GM19372 (cell line): Measurements from ENCODE around the gene CHST6.
"Not testable (repeated sequence)": the region's sequence is repeated elsewhere in the genome, so short reads cannot be mapped to it uniquely, and the experiment has no call there.

Experiments used
- ATAC-seq: cut with Tn5 transposase; IDR thresholded peaks from one replicate; pipeline ENCODE4 v1.9.1; 2021; ENCODE audit warnings: mild to moderate bottlenecking, low read depth, moderate library complexity; ENCODE audit not compliant: unreplicated experiment

The CHST6 gene

DNA sequence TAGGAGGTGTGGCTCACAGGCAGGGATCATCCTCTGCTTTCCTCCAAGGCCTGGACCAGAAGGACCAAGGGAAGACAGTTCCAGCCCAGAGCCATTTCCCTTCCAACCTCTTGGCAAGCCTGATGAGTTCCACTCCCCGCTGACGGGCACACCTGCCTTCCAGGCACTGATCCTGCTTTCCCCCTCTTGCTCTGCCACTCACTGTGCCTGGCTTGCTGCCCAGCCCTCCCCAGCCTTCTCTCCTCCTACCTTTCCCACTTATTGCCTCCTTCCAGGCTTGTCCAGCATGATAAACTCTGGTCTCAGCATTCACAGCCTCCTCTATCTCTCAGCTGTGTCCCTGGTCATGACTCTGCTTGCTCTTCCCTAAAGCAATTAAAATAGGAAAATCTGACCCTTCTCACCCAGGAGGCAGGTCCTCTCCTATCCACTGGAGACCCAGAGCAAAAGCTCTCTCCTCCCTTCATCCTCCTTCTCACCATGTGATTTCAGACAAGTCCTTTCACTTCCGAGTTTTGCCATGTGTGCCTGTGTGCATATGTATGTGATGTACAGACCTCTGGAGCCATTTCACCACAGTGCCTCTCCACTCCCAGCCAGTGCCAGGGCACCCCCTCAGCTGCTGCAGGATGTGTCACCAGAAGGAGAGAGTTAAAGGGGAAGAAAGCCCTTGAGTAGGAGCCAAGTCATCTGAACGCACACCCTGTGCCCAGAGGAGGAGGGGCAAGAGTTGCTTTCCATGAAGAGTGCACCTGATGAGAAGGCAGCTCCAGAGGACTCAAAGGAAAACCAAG lies 17.4 kb downstream of the CHST6 start:
- ATAC-seq = no peak

DNA sequence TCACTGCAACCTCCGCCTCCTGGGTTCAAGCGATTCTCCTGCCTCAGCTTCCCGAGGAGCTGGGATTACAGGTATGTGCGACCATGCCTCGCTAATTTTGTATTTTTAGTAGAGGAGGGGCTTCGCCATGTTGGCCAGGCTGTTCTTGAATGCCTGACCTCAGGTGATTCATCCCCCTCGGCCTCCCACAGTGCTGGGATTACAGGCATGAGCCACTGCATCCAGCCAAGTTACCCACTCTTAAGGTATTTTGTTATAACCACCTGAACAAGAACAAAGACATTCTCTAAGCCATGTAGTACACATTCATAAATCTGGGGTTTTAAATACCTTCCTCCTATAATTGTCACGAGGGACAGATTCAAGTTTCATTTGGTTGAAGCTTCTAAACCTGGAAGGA lies 18.4 kb downstream of the CHST6 start:
- no peak for ATAC-seq

DNA sequence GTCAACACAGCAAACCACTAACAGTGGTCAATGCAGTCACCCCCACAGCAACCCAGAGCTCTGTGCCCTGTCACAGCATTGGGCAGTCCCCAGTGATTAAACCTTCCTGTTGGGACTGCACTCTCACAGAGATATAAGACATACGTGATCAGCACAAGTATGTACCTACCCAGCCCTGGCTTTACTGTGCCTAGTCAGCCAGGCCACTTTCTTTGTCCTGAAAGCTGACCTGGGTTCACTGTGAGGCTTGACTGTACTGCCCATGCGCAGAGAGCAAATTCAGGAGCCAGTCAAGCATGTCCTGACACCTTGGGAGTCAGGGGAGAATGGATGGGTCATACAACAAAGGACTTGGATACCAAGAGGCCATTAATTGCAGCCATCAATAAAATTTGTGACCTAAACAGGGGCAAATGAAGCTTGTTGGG lies 19.8 kb downstream of the CHST6 start:
- ATAC-seq = no peak

DNA sequence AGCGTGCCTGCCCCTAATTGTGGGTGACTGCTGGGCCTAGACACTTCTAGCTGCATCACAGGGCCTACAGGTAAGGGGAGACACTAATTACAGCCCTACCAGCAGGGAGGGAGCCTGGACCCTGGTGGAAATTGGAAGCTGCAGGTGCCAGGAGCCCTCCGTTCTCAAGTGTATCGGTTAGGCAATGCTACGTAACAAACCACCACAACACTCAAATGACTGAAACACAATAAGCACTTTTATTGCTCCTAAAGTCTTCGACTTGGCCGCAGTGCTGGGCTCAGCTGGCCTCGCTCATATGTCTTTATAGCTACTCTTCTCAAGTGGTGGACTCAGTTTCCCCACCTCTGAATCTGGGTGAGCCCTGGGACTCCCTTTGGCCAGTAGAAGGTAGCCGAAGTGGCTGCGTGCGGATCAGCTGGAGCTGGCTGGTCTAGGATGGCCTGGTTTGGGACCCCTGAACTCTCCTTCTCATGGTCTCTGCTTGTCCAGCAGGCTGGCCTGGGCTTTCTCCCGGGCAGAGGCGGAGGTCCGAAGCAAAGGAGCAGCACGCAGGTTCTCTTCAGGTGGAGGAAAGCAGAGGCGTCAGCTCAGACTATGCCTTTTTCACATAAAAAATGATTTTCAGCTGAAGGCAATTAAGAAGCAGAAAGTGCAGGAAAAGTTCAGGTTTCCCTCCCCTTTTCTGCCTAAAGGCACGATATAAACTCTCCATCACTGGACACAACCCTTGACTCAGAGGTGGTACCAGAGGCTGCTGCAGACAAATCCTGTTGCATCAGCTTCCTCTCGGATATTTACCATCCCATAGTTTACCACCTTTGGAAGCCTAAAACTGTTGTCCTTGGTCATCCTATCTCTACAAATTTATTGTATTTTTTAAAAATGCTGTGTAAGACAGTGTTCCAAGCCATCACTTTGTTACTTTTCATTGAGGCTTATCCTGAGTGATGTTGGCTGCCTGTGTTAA lies 22.0 kb downstream of the CHST6 start:
- no peak for ATAC-seq

DNA sequence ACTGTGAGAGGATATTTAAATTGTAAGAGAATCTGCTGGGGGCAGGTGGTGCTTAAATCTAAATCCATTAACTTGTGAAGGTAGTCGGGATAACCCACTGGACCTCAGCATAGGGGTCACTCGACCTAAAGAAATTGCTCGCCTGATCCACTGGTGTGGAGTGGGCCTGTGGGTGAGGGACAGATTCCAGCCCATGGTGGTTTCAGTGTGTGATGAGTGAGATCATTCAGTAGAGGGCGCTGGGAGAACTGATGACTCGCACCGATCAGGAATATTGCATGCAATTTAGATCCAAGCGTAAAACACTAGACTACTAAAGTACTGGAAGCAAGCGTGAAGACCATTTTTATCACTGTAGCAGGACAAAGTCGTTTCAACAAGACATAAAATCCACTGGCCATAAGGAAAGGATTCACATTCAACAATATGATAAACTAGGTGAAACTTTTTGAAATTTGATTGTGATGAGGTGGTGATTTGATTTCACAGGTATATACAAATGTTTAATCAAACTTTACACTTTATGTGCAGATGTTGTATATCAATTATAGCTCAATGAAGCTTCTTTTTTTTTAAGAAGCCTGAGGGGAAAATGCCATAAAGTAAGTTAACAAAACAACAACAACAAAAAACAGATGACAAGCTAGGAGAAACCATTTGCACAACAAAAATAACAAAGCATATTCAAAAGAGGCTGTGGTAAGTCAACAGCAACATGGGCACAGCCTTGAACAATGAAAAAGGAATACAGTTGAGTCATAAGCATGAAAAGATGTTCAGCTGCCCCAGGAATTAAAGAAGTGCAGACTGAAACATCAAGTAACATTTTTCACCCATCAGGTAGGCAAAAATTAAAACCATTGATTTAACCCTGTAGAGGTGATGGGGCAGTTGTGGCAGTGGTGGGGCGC lies 23.3 kb downstream of the CHST6 start:
- ATAC-seq = peak; percentile 81

DNA sequence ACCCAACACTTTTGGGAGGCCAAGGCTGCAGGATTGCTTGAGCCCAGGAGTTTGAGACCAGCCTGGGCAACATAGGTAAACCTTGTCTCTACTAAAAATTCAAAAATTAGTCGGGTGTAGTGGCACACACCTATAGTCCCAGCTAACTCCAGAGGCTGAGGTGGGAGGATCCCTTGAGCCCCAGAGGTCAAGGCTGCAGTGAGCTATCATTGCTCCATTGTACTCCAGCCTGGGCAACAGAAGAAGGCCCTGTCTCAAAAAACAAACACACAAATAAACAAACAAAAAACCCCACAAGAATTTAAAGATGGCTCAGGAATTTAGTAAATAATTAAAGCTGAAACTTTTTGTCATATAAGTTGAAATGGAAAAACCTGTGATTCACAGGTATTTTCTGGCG lies 28.5 kb downstream of the CHST6 start:
- no peak for ATAC-seq

DNA sequence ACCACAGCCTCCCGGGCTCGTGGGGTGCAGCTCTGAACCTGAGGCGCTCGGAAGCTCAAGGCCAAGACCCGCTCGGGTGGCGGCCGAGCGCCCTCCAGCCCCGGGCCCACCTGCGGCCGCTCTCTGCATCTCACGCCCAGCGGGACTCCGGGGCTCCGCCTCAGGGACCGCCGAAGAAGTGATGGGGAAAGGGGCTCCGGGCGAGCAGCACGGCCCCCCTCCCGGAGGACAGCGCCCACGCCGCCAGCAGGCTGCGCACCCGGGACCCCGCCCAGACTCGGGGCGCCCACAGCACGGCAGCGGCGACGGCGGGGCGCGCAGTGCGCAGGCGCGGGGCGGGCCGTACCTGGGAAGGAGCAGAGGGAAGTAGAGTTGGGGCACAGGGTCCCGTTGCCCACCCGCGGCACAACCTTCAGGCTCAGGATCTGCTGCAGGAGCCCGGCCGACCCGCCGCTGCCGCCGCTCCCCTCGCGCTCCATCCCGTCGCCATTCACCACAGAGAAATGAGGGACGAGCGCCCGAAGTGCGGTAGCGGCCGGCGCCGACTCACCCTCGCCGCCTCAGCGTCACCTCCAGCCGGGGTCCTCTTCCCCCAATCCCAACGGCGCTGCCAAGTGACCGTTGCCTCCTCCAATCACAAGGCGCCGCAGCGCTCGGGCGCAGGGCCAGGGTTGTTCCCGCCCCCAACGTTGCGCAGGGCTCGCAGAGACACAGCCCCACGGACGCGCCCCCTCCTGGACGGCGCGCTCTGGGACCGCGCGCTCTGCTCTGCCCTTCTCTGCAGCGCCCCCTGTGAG lies 30.9 kb downstream of the CHST6 start, which contains the start of gene TMEM170A:
TMEM170A (minus strand) TSS at position 568 of the 797 bp plus-strand sequence; CDS start at position 479, 89 bp downstream.
- ATAC-seq = peak; percentile 89

DNA sequence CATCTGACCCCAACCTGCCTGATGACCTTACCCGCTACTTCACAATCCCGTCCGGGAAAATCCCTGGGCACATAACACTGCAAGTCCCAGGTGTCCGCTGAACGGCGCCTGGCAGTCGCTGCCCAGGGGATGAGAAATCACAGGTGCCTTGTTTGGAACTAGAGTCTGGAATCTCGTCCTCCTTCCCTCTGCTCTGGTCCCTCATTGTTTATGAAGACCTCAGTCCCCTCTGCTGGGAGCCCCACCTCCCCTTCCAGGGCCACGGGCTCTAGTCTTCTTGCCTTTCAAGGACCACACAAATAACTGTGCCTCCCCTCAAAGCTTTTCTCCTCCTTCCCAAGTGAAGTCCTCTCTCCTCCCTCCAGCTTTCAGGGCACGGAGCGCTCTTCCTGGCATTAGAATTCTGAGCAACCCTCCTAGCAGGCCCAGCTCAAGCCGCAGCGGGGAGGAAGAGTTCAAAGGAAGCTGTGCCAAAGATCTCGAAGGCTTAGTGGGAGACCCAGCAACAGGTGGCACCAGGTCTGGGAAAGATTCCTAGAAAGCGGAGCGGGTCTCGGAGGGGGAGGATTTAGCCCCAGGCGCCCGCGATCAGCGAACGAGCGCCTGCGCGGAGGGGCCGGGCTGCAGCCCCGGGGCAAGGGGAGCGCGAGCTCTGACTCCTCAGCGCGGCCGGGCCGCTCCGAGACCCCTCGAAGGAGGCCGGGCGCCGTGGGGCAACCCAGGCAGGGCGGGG lies 31.7 kb downstream of the CHST6 start:
- peak; percentile 12 for ATAC-seq

DNA sequence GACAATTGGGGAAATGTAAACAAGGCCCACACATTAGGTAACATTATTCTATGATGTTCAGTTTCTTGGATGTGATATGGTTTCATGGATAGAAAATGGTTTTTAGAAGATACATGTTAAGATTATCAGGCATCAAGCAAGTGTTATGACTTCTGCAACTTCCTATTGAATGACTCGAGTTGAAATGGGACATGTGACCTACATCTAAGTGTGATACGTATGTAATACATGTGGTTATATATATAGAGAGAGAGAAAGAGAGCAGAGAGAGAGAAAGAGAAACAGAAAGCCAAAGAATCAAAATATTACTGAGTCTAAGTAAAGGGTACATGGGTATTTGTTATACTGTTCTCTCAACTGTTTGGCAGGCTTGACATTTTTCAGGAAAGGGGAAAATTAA lies 32.4 kb downstream of the CHST6 start:
- ATAC-seq = no peak

DNA sequence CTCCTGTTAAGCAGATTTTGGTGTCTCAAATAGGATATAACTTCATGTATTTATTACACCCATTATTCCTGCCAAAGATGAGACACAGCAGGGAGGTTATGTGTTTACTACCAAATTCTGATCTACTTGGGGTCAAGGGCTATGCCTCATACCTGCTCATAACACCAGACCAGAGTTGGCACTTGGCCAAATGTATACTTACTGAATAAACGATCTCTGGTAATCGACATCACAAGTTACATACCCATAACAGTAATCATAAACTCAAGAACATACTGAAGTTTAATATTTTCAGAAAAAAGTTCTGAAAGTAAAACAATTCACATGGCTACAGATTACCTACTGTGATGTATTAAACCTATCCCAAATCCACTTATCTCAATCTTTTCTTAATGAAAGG lies 33.7 kb downstream of the CHST6 start:
- no peak for ATAC-seq

DNA sequence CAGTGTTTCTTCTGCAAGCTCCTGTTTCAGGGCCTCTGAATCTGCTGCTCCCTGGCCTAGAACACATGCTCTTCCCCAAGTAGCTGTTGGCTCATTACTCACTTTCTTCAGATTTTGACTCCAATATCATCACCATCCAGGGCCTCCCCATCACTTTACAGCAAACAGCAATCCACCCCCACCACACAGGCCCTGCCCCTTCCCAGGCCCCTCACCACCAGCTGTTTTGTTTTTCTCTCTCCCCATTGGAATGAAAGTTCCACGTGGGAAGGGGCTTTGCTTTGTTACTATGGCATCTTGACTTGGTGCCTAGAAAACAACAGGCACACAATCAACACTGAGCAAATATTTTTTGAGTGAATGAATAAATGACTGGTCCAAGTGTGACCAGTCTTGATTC lies 34.8 kb downstream of the CHST6 start:
- ATAC-seq = no peak

DNA sequence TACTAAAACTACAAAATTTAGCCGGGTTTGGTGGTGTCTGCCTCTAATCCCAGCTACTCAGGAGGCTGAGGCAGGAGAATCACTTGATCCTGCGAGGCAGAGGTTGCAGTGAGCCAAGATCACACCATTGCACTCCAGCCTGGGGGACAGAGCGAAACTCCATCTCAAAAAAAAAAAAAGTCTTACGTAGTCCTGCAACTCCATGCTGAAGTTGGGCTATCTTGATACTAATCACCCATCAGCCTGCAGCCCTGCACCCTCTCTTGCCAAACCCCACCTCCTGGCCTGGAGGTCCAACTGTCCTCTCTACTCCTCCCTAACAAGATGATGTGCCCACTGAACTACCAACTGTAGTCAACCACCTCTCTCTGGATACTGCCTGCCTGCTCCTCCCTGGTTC lies 35.5 kb downstream of the CHST6 start:
- ATAC-seq = no peak

DNA sequence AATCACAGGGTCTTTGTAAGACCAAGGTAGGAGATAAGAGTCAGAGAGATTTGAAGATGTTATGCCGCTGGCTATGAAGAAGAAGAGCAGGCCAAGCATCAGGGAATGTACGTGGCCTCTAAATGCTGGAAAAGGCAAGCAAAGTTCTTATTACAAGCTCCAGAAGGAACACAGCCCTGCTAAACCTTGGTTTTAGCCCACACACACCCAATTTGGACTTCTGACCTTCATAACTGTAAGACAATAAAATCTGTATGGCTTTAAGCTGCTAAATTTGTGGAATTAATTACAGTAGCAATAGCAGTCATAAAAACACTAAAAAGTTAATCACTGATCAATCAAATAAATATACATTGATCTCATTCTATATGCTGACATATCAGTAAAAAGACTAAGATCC lies 36.8 kb downstream of the CHST6 start:
- ATAC-seq = no peak

DNA sequence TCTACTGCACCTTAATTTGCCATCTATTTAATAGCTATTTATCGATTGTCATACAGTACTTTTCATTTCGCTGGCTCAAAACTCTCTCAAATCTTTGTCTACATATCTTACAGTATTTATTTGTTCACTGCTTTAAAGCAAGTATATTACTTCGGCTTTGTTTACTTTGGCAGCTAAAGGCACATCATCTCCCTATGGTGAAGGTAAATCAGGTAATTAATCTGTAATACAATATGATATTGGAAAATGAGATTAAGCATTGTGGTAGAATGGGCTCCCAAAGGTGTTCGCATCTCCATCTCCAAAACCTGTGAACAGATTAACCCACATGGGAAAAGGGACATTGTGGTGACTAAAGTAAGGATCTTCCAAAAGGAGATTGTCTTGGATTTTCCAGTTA lies 37.2 kb downstream of the CHST6 start:
- no peak for ATAC-seq

DNA sequence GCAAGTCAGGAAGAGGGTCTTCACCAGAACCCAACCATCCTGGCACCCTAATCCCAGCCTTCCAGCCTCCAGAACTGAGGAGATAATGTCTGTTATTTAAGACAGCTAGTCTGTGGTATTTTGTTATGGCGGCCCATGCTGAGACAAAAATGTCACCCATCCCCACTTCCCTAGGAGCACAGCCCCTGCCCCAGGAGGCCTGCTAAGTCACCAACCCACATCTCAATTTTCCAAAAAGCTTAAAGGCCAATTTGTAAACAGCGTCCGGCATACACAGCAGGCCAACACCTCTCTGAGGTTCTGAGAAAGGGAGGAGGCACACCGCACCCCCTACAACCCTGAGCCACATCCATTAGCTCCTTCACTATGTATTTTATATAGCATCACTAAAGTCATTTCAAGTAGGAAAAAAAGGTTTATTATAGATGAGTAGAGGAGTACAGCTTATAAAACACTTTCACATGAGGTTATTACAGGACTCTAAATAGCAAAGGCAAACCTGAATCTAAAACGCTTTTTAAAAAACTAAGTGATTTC lies 37.7 kb downstream of the CHST6 start:
- no peak for ATAC-seq

DNA sequence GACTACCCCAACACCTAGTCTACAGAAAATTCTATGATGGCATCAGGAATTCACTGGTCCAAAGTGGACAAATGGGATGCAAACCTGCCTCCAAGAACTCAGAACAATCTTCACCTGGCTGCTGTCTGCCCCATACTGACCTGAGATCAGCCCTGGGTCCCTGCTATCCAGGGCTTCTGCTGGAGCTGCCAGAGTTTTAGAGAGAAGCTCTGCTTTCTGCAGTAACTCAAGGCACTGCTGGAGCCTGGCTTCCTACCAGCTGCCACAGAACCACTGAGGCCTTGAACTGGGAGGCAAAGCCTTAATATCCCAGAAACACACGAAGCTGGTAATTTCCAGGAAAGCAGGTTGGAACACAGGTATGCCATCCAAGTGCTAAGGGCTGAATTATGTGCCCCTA lies 38.3 kb downstream of the CHST6 start:
- no peak for ATAC-seq

DNA sequence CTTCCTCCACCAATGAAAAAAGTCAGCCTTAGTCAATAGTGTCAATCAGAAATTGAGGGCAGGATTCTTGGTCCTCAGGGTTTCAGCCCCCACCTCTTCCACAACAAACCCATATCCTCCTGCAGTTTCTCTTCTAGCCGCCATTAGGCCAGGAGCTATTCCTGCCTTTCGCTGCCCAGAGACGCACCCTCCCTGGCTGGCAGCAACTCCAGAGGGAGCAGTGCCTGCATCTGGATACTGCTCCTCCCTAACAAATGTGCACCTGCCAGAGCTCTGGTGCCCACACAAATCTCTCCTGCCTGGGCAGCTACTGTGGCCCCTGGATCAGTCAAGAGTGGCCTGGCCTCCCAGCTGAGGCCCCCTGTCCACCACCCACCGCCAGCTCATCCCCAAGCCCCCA lies 38.8 kb downstream of the CHST6 start:
- ATAC-seq = not testable (repeated sequence)

DNA sequence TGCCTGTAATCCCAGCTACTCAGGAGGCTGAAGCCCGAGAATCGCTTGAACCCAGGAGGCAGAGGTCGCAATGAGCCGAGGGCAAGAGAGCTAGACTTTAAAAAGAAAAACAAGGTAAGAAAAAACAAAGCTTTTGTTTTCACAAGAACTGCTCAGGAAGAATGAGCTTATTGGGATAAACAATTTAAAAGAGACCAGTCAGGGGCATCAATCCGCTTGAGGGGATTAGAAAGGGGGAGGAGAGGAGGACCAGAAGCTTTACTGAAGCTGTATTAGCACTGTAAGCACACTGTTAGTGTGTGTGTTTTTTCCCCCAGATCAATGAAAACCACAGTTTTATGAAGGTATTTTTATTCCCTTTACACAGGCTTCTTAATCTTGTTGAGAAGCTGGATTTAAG lies 39.6 kb downstream of the CHST6 start:
- no peak for ATAC-seq
